Mesendoderm (in vitro differentiated cells): ENCODE results near the gene BAIAP2L2.

ENCODE experiments used
- DNase-seq: peaks from one replicate; pipeline ENCODE4 v3.0.0; 2013
- H2AK5ac ChIP-seq: 2 replicates; pipeline ENCODE4 v1.6.1; 2013; ENCODE audit warnings: low read length, inconsistent platforms
- H2BK120ac ChIP-seq: 2 replicates; pipeline ENCODE4 v1.6.1; 2013; ENCODE audit warnings: low read depth, mild to moderate bottlenecking, low read length, moderate library complexity, mixed read lengths
- H2BK15ac ChIP-seq: replicated peaks from 2 replicates; pipeline ENCODE4 v1.6.1; 2013; ENCODE audit warnings: low read depth, mild to moderate bottlenecking, moderate library complexity
- H2BK5ac ChIP-seq: 2 replicates; pipeline ENCODE4 v1.6.1; 2013; ENCODE audit warnings: low read length, inconsistent platforms
- H3K18ac ChIP-seq: 2 replicates; pipeline ENCODE4 v1.6.1; 2013; ENCODE audit warnings: mild to moderate bottlenecking, low read length, mixed read lengths
- H3K23ac ChIP-seq: one replicate; pipeline ENCODE4 v1.6.1; 2013; ENCODE audit warnings: low read length
- H3K27ac ChIP-seq: 2 replicates; pipeline ENCODE4 v1.5.1; 2013; ENCODE audit warnings: low read depth, mild to moderate bottlenecking, inconsistent platforms, low read length, moderate library complexity
- H3K27me3 ChIP-seq: 2 replicates; pipeline ENCODE4 v1.6.1; 2013; ENCODE audit warnings: low read length, control low read depth, mild to moderate bottlenecking, inconsistent platforms; ENCODE audit not compliant: insufficient read depth, poor library complexity
- H3K36me3 ChIP-seq: 2 replicates; pipeline ENCODE4 v1.6.1; 2013; ENCODE audit warnings: low read length, inconsistent platforms; ENCODE audit not compliant: control insufficient read depth, insufficient read depth
- H3K4ac ChIP-seq: one replicate; pipeline ENCODE4 v1.6.1; 2013; ENCODE audit warnings: low read depth, mild to moderate bottlenecking, low read length, moderate library complexity
- H3K4me1 ChIP-seq: 2 replicates; pipeline ENCODE4 v1.6.1; 2013; ENCODE audit warnings: low read depth, low read length, inconsistent platforms; ENCODE audit not compliant: control insufficient read depth
- H3K4me2 ChIP-seq: 2 replicates; pipeline ENCODE4 v1.6.1; 2013; ENCODE audit warnings: low read length
- H3K4me3 ChIP-seq: 2 replicates; pipeline ENCODE4 v1.5.1; 2013; ENCODE audit warnings: mild to moderate bottlenecking, low read length
- H3K56ac ChIP-seq: one replicate; pipeline ENCODE4 v1.6.1; 2013; ENCODE audit warnings: low read length
- H3K79me1 ChIP-seq: 2 replicates; pipeline ENCODE4 v1.6.1; 2013; ENCODE audit warnings: low read length, inconsistent platforms
- H3K79me2 ChIP-seq: 2 replicates; pipeline ENCODE4 v1.6.1; 2013; ENCODE audit warnings: mild to moderate bottlenecking, low read length; ENCODE audit not compliant: control insufficient read depth, insufficient read depth
- H3K9ac ChIP-seq: 2 replicates; pipeline ENCODE4 v1.6.1; 2013; ENCODE audit warnings: low read length, inconsistent platforms
- H4K5ac ChIP-seq: one replicate; pipeline ENCODE4 v1.6.1; 2013; ENCODE audit warnings: low read length
- H4K8ac ChIP-seq: one replicate; pipeline ENCODE4 v1.6.1; 2013; ENCODE audit warnings: low read depth, mild to moderate bottlenecking, control low read depth, low read length, moderate library complexity
- WGBS: extraction: QIAGEN DNeasy Blood & Tissue Kit; methylation state at CpG from one replicate; pipeline ENCODE4 v1.1.7; 2013; ENCODE audit warnings: low lambda C conversion rate, missing lambda C conversion rate; ENCODE audit not compliant: insufficient coverage; ENCODE audit errors: extremely low coverage; 5-methylcytosine and 5-hydroxymethylcytosine counted together

Gene BAIAP2L2

GRCh38 chr22:38043151-38044039 lies 67.1 kb downstream of the BAIAP2L2 start:
- no peaks in the 10 kb centered on the region for H3K4me1 ChIP-seq
- no peak overlapping the region for H3K9ac ChIP-seq
- no peak overlapping the region for H2BK15ac ChIP-seq
- no peaks in the 10 kb centered on the region for H3K79me2 ChIP-seq
- H3K56ac ChIP-seq = no peak overlapping the region
- H3K27me3 ChIP-seq = no peaks in the 10 kb centered on the region
- no peak overlapping the region for H2BK5ac ChIP-seq
- H3K4ac ChIP-seq = no peak overlapping the region
- no peak overlapping the region for H3K4me2 ChIP-seq
- no peak overlapping the region for H2BK120ac ChIP-seq
- H3K23ac ChIP-seq = no peak overlapping the region
- no peak overlapping the region for H3K18ac ChIP-seq
- DNase-seq = peak; percentile 58
- H3K27ac ChIP-seq = no peak overlapping the region
- H3K4me3 ChIP-seq = no peak overlapping the region
- WGBS = no CpG with 5 or more reads among the region's 16 CpGs
- no peaks in the 10 kb centered on the region for H3K36me3 ChIP-seq
- no peak overlapping the region for H4K8ac ChIP-seq
- no peak overlapping the region for H2AK5ac ChIP-seq
- H4K5ac ChIP-seq = no peak overlapping the region
- H3K79me1 ChIP-seq = no peaks in the 10 kb centered on the region

GRCh38 chr22:38042488-38042790 lies 68.0 kb downstream of the BAIAP2L2 start:
- H3K23ac ChIP-seq = no peak overlapping the region
- H4K5ac ChIP-seq = no peak overlapping the region
- no peak overlapping the region for H3K18ac ChIP-seq
- no peak overlapping the region for H3K56ac ChIP-seq
- DNase-seq = no peak
- no peak overlapping the region for H2AK5ac ChIP-seq
- H2BK120ac ChIP-seq = no peak overlapping the region
- no peak overlapping the region for H3K4me2 ChIP-seq
- no peak overlapping the region for H2BK15ac ChIP-seq
- WGBS = no CpG with 5 or more reads among the region's 1 CpG
- H3K27ac ChIP-seq = no peak overlapping the region
- H3K4me3 ChIP-seq = no peak overlapping the region
- no peak overlapping the region for H4K8ac ChIP-seq
- no peak overlapping the region for H2BK5ac ChIP-seq
- no peak overlapping the region for H3K4ac ChIP-seq
- no peaks in the 10 kb centered on the region for H3K79me2 ChIP-seq
- H3K4me1 ChIP-seq = no peaks in the 10 kb centered on the region
- H3K79me1 ChIP-seq = no peaks in the 10 kb centered on the region
- no peaks in the 10 kb centered on the region for H3K27me3 ChIP-seq
- no peaks in the 10 kb centered on the region for H3K36me3 ChIP-seq
- H3K9ac ChIP-seq = no peak overlapping the region

- H3K79me1 ChIP-seq = no peaks in the 10 kb centered on the region
- H3K4ac ChIP-seq = no peak overlapping the region
- H3K9ac ChIP-seq = no peak overlapping the region
- no peak overlapping the region for H3K23ac ChIP-seq
- H2BK5ac ChIP-seq = no peak overlapping the region
- no peak overlapping the region for H2BK15ac ChIP-seq
- no peaks in the 10 kb centered on the region for H3K36me3 ChIP-seq
- no peaks in the 10 kb centered on the region for H3K79me2 ChIP-seq
- no peaks in the 10 kb centered on the region for H3K4me1 ChIP-seq
- H2AK5ac ChIP-seq = no peak overlapping the region
- H3K18ac ChIP-seq = no peak overlapping the region
- H3K56ac ChIP-seq = no peak overlapping the region
- DNase-seq = no peak
- no peaks in the 10 kb centered on the region for H3K27me3 ChIP-seq
- H3K27ac ChIP-seq = no peak overlapping the region
- no peak overlapping the region for H4K8ac ChIP-seq
- H3K4me3 ChIP-seq = no peak overlapping the region
- H4K5ac ChIP-seq = no peak overlapping the region
- H2BK120ac ChIP-seq = no peak overlapping the region
- H3K4me2 ChIP-seq = no peak overlapping the region
- WGBS = no CpG with 5 or more reads among the region's 5 CpGs
These were observed 68.6 kb downstream of the BAIAP2L2 start for GRCh38 chr22:38041760-38042487.

GRCh38 chr22:38040953-38041759 lies 69.3 kb downstream of the BAIAP2L2 start:
- Histone ChIP-seq H3K4me3 (no peak overlapping the region), H2BK15ac (no peak overlapping the region), H3K4me2 (no peak overlapping the region), H3K27me3 (no peaks in the 10 kb centered on the region), H3K79me2 (no peaks in the 10 kb centered on the region), H3K4ac (no peak overlapping the region), H3K56ac (no peak overlapping the region), H2AK5ac (no peak overlapping the region), H2BK5ac (no peak overlapping the region), H3K9ac (no peak overlapping the region), H3K4me1 (no peaks in the 10 kb centered on the region), H3K23ac (no peak overlapping the region), H3K27ac (no peak overlapping the region), H3K79me1 (no peaks in the 10 kb centered on the region), H2BK120ac (no peak overlapping the region), H3K36me3 (no peaks in the 10 kb centered on the region), H3K18ac (no peak overlapping the region), H4K5ac (no peak overlapping the region), H4K8ac (no peak overlapping the region)
- DNase-seq = no peak
- no CpG with 5 or more reads among the region's 20 CpGs for WGBS

- H3K23ac ChIP-seq = no peak overlapping the region
- no peaks in the 10 kb centered on the region for H3K36me3 ChIP-seq
- H3K27me3 ChIP-seq = no peaks in the 10 kb centered on the region
- WGBS = no CpG with 5 or more reads among the region's 46 CpGs
- H2AK5ac ChIP-seq = no peak overlapping the region
- peaks cover 2% of the 10 kb centered on the region for H3K4me1 ChIP-seq
- no peak overlapping the region for H3K18ac ChIP-seq
- no peaks in the 10 kb centered on the region for H3K79me1 ChIP-seq
- DNase-seq = no peak
- H3K27ac ChIP-seq = no peak overlapping the region
- no peak overlapping the region for H2BK15ac ChIP-seq
- H2BK5ac ChIP-seq = no peak overlapping the region
- no peak overlapping the region for H4K5ac ChIP-seq
- H3K4me3 ChIP-seq = no peak overlapping the region
- no peak overlapping the region for H3K56ac ChIP-seq
- no peak overlapping the region for H2BK120ac ChIP-seq
- no peak overlapping the region for H3K9ac ChIP-seq
- H3K4ac ChIP-seq = no peak overlapping the region
- H3K79me2 ChIP-seq = no peaks in the 10 kb centered on the region
- no peak overlapping the region for H4K8ac ChIP-seq
- H3K4me2 ChIP-seq = no peak overlapping the region
These were observed 71.3 kb downstream of the BAIAP2L2 start for GRCh38 chr22:38038890-38039812.
